ENCODE data around the gene C1QTNF2.

DNA sequence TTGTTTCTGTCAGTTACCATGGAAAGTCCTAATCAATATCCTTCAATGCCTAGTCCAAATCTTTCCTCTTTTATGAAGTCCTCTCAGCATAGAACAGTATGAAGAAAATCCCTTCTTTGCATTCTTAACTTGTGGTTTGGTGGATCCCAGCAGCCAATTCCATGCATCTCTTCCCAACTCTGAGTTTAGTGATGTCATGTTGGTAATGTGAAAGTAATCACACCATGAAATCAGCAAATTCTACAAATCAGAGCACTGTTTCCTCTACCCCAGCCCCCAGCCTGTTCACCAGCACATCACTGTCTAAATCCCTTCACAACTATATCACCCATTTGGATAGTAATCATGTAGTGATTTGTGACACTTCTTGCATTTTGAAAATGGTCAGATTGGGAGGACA is 4.7 kb upstream of the C1QTNF2 start:
- TF ChIP-seq TEAD4 (IDR thresholded peaks at IDR 0.05), result no peak
- TF ChIP-seq CREB1 (IDR thresholded peaks at IDR 0.05; ENCODE audit: low read depth), result no peak
- no peak for TF ChIP-seq NFIC (IDR thresholded peaks at IDR 0.05)
- TF ChIP-seq REST (IDR thresholded peaks at IDR 0.05; ENCODE audit: low read depth), result no peak
- TF ChIP-seq RAD21 (IDR thresholded peaks at IDR 0.05; ENCODE audit: low read depth), result no peak
